H1 (cell line): ENCODE measurements around the gene SLC9A3. TPM values are rescaled to one million over a fixed set of nuclear protein-coding genes. Genes with fewer than 3 reads are reported as not detected.

Source experiments
- CTCF ChIA-PET: fragments of 300-600 bp; sonication (Branson Sonifier 250); formaldehyde crosslinking; loops from one replicate; lab custom pipeline; 2021; ENCODE audit not compliant: partially characterized antibody; lab: Charles Lee
- POLR2A ChIA-PET: fragments of 300-600 bp; sonication (Branson Sonifier 250); formaldehyde crosslinking; loops from one replicate; lab custom pipeline; 2021; ENCODE audit warnings: inconsistent platforms; ENCODE audit not compliant: partially characterized antibody; lab: Charles Lee
- DNase-seq, 2 experiments: peaks; one replicate each; pipeline versions ENCODE4 v3.0.0 to v3.0.0-alpha.2; 2010 to 2022; ENCODE audit warnings: low spot score in 2 of 2, low read depth in 1 of 2, mixed read lengths in 1 of 2
- FAIRE-seq: peaks from 2 replicates; lab custom pipeline; 2011; peaks lifted over from hg19 to GRCh38; lab: Jason Lieb, UNC
- H2AFZ ChIP-seq: 2 replicates; pipeline ENCODE4 v1.8.1; 2012; ENCODE audit warnings: low read length, inconsistent platforms
- H2AK5ac ChIP-seq: 2 replicates; pipeline ENCODE4 v1.6.1; 2013; ENCODE audit warnings: low read depth, low read length
- H2BK120ac ChIP-seq: replicated peaks from 2 replicates; pipeline ENCODE3; 2013; ENCODE audit warnings: low read depth, low read length, inconsistent platforms
- H2BK12ac ChIP-seq: 2 replicates; pipeline ENCODE4 v1.6.1; 2013; ENCODE audit warnings: low read depth, low read length
- H2BK15ac ChIP-seq: 2 replicates; pipeline ENCODE4 v1.6.1; 2013; ENCODE audit warnings: low read length
- H2BK20ac ChIP-seq: 2 replicates; pipeline ENCODE4 v1.6.1; 2013; ENCODE audit warnings: low read length
- H2BK5ac ChIP-seq: 2 replicates; pipeline ENCODE4 v1.6.1; 2013; ENCODE audit warnings: low read depth, low read length
- H3K14ac ChIP-seq: 2 replicates; pipeline ENCODE4 v1.6.1; 2013; ENCODE audit warnings: inconsistent platforms; ENCODE audit not compliant: insufficient read length
- H3K18ac ChIP-seq: 2 replicates; pipeline ENCODE4 v1.6.1; 2013; ENCODE audit warnings: low read length; ENCODE audit errors: extremely low read depth
- H3K23ac ChIP-seq: 2 replicates; pipeline ENCODE4 v1.6.1; 2013; ENCODE audit warnings: inconsistent platforms; ENCODE audit not compliant: insufficient read length
- H3K23me2 ChIP-seq: 2 replicates; pipeline ENCODE4 v1.6.1; 2013; ENCODE audit warnings: low read depth, low read length
- H3K27ac ChIP-seq: 2 replicates; pipeline ENCODE4 v1.6.1; 2011; ENCODE audit warnings: low read depth, low read length, inconsistent platforms
- H3K27me3 ChIP-seq, 4 experiments: replicated peaks in 1 of 4; 1 replicate in 1 of 4; 2 replicates in 3 of 4; pipeline versions ENCODE4 v1.6.1 to v1.8.1; 2011 to 2013; ENCODE audit warnings: low read length in 3 of 4, mild to moderate bottlenecking in 3 of 4, inconsistent platforms in 2 of 4, mixed read lengths in 2 of 4, moderate library complexity in 1 of 4; ENCODE audit not compliant: control insufficient read depth in 3 of 4, insufficient read depth in 3 of 4; ENCODE audit errors: extremely low read depth in 1 of 4
- H3K36me3 ChIP-seq, 4 experiments: 2 replicates each; pipeline versions ENCODE4 v1.6.1 to v1.8.1; 2011 to 2013; ENCODE audit warnings: mild to moderate bottlenecking in 4 of 4, low read length in 3 of 4, moderate library complexity in 2 of 4, control low read depth in 1 of 4, inconsistent platforms in 1 of 4; ENCODE audit not compliant: insufficient read depth in 4 of 4, control insufficient read depth in 2 of 4
- H3K4ac ChIP-seq: replicated peaks from 2 replicates; pipeline ENCODE3; 2013; ENCODE audit warnings: low read length, low read depth, mixed read lengths, inconsistent platforms; ENCODE audit not compliant: insufficient read length
- H3K4me1 ChIP-seq, 4 experiments: replicated peaks in 1 of 4; 1 replicate in 1 of 4; 2 replicates in 3 of 4; pipeline versions ENCODE4 v1.6.1 to v1.8.1; 2011 to 2013; ENCODE audit warnings: low read length in 3 of 4, inconsistent platforms in 2 of 4, mixed read lengths in 1 of 4; ENCODE audit not compliant: insufficient read depth in 4 of 4, control insufficient read depth in 3 of 4
- H3K4me2 ChIP-seq, 2 experiments: 2 replicates each; pipeline versions ENCODE4 v1.6.1 to v1.8.1; 2011 to 2013; ENCODE audit warnings: low read depth in 2 of 2, low read length in 2 of 2, control low read depth in 1 of 2, inconsistent platforms in 1 of 2, mild to moderate bottlenecking in 1 of 2; ENCODE audit not compliant: insufficient read depth in 1 of 2
- H3K4me3 ChIP-seq, 4 experiments: fragments of 200-600, 300-600 bp in 1 of 4; sonication (generic), shearing (Covaris generic), sonication (Bioruptor Twin) in 1 of 4; 2 replicates each; pipeline versions ENCODE4 v1.5.1 to v1.8.1; 2011 to 2016; ENCODE audit warnings: low read length in 4 of 4, low read depth in 3 of 4, control low read depth in 2 of 4, inconsistent platforms in 2 of 4, mild to moderate bottlenecking in 2 of 4, mixed read lengths in 1 of 4, moderate library complexity in 1 of 4; ENCODE audit not compliant: insufficient read depth in 2 of 4; ENCODE audit errors: extremely low read depth in 1 of 4
- H3K56ac ChIP-seq: replicated peaks from 2 replicates; pipeline ENCODE3; 2013; ENCODE audit warnings: low read depth, mild to moderate bottlenecking, mixed read lengths, low read length, inconsistent platforms; ENCODE audit not compliant: insufficient read length
- H3K79me1 ChIP-seq: 2 replicates; pipeline ENCODE4 v1.6.1; 2013; ENCODE audit warnings: low read depth, low read length, control low read depth
- H3K79me2 ChIP-seq, 2 experiments: 2 replicates each; pipeline versions ENCODE4 v1.6.1 to v1.8.1; 2012 to 2013; ENCODE audit warnings: low read length in 2 of 2, mild to moderate bottlenecking in 2 of 2, inconsistent platforms in 1 of 2; ENCODE audit not compliant: insufficient read depth in 2 of 2, control insufficient read depth in 1 of 2
- H3K9ac ChIP-seq, 4 experiments: replicated peaks in 1 of 4; 1 replicate in 1 of 4; 2 replicates in 3 of 4; pipeline versions ENCODE4 v1.6.1 to v1.8.1; 2011 to 2013; ENCODE audit warnings: low read depth in 3 of 4, low read length in 3 of 4, control low read depth in 2 of 4, mild to moderate bottlenecking in 2 of 4, moderate library complexity in 2 of 4, inconsistent platforms in 1 of 4; ENCODE audit errors: extremely low read depth in 1 of 4
- H3K9me3 ChIP-seq, 2 experiments: 2 replicates each; pipeline versions ENCODE4 v1.6.1 to v1.8.1; 2012 to 2013; ENCODE audit warnings: mild to moderate bottlenecking in 2 of 2, moderate library complexity in 2 of 2, control low read depth in 1 of 2, inconsistent platforms in 1 of 2, low read depth in 1 of 2, low read length in 1 of 2, mixed read lengths in 1 of 2; ENCODE audit not compliant: insufficient read depth in 2 of 2
- H4K20me1 ChIP-seq, 2 experiments: replicated peaks in 1 of 2; 2 replicates each; pipeline versions ENCODE3 to v1.8.1; 2011 to 2013; ENCODE audit warnings: inconsistent platforms in 2 of 2, low read length in 2 of 2, mild to moderate bottlenecking in 1 of 2; ENCODE audit not compliant: insufficient read depth in 2 of 2, control insufficient read depth in 1 of 2
- H4K5ac ChIP-seq: 2 replicates; pipeline ENCODE4 v1.6.1; 2013; ENCODE audit warnings: low read length, low read depth, mixed read lengths, inconsistent platforms; ENCODE audit not compliant: insufficient read length
- H4K8ac ChIP-seq: 2 replicates; pipeline ENCODE4 v1.8.0; 2013; ENCODE audit warnings: mild to moderate bottlenecking, moderate library complexity, low read length, inconsistent platforms; ENCODE audit not compliant: insufficient read depth; ENCODE audit errors: extremely low read depth
- H4K91ac ChIP-seq: replicated peaks from 2 replicates; pipeline ENCODE3; 2013; ENCODE audit warnings: low read length, mixed read lengths, inconsistent platforms; ENCODE audit not compliant: insufficient read length
- GABPA ChIP-seq: IDR thresholded peaks from 2 replicates; pipeline ENCODE4 v1.6.1; 2011; ENCODE audit warnings: mild to moderate bottlenecking, low read length, moderate library complexity, borderline replicate concordance; ENCODE audit not compliant: insufficient read depth
- HDAC2 ChIP-seq, 2 experiments: fragments of 300-600 bp in 1 of 2; sonication (generic) in 1 of 2; IDR thresholded peaks; 2 replicates each; pipeline ENCODE4 v1.6.1; 2011 to 2012; ENCODE audit warnings: low read depth in 2 of 2, low read length in 2 of 2, mild to moderate bottlenecking in 2 of 2, moderate library complexity in 2 of 2, borderline replicate concordance in 1 of 2, inconsistent platforms in 1 of 2
- MAX ChIP-seq: IDR thresholded peaks from 2 replicates; pipeline ENCODE4 v1.6.1; 2012; ENCODE audit warnings: inconsistent platforms
- POLR2A ChIP-seq, 2 experiments: IDR thresholded peaks; 1 replicate in 1 of 2; 2 replicates in 1 of 2; pipeline ENCODE4 v1.6.1; 2011; ENCODE audit warnings: low read depth in 2 of 2, low read length in 2 of 2, mild to moderate bottlenecking in 2 of 2; ENCODE audit errors: control extremely low read depth in 1 of 2
- POLR2AphosphoS5 ChIP-seq: IDR thresholded peaks from 2 replicates; pipeline ENCODE4 v1.6.1; 2011; ENCODE audit warnings: low read depth, low read length
- RAD21 ChIP-seq, 2 experiments: IDR thresholded peaks in 1 of 2; conservative IDR thresholded peaks in 1 of 2; 2 replicates each; pipeline ENCODE4 v1.6.1; 2011; ENCODE audit warnings: low read depth in 2 of 2, low read length in 2 of 2, improper control_type of control experiment in 1 of 2, inconsistent platforms in 1 of 2, mild to moderate bottlenecking in 1 of 2, moderate library complexity in 1 of 2
- SUZ12 ChIP-seq: fragments of 200-600 bp; sonication (generic); IDR thresholded peaks from 2 replicates; pipeline ENCODE4 v1.6.1; 2012; ENCODE audit warnings: mild to moderate bottlenecking, inconsistent platforms, low read length, moderate library complexity, mixed read lengths
- TCF12 ChIP-seq: IDR thresholded peaks from 2 replicates; pipeline ENCODE4 v1.6.1; 2011; ENCODE audit warnings: low read depth, mild to moderate bottlenecking, low read length
- USF2 ChIP-seq: IDR thresholded peaks from 2 replicates; pipeline ENCODE4 v1.6.1; 2011; ENCODE audit warnings: low read length, improper control_type of control experiment
- WGBS, 2 experiments: shearing (Covaris generic) in 1 of 2; methylation state at CpG; one replicate each; pipeline versions ENCODE4 v1.1.6 to v1.1.7; 2013 to 2015; ENCODE audit warnings: low lambda C conversion rate in 2 of 2, mixed read lengths in 2 of 2, inconsistent platforms in 1 of 2, low coverage in 1 of 2, missing lambda C conversion rate in 1 of 2; ENCODE audit not compliant: insufficient replicate concordance in 2 of 2, insufficient coverage in 1 of 2, insufficient read length in 1 of 2; ENCODE audit errors: extremely low coverage in 1 of 2, missing lambda C conversion rate in 1 of 2; 5-methylcytosine and 5-hydroxymethylcytosine counted together
- polyA plus RNA-seq, 7 experiments: library from polyadenylated mRNA; depleted of rRNA in 3 of 7; stranded (reverse) in 5 of 7; unstranded in 2 of 7; fragments of >200 nt in 5 of 7; fragments of 200-250 nt in 2 of 7; gene quantifications; 1 replicate in 5 of 7; 2 replicates in 1 of 7; 4 replicates in 1 of 7; pipeline versions ENCODE4 v1.2.1 to v1.2.3, GENCODE V29; 2011 to 2013; ENCODE audit warnings: missing spikeins in 2 of 7, mixed read lengths in 2 of 7
- total RNA-seq: library from RNA; stranded (reverse); fragmentation: NEBNext Ultra II Directional; extraction: Animal tissue kit (Norgen Biotek cat#: 25700); gene quantifications from 2 replicates; pipeline ENCODE4 v1.2.1, GENCODE V29; 2021

SLC9A3 gene
- total and polyA plus RNA-seq, 2 of the 8 experiments (the other 6 are each of a cell fraction or from before 2014, with no cell fraction given): 0.95 to 1.0 TPM

GRCh38 chr5:523441-524222 is 617 bp downstream of the SLC9A3 start:
- Histone ChIP-seq H2AFZ (no peak overlapping the region), H2AK5ac (no peak overlapping the region), H2BK5ac (no peak overlapping the region), H3K9ac (no peak overlapping the region), H3K23ac (no peak overlapping the region), H3K4me3 (peak overlapping the region; percentile 14 to 60 (median 38)), H4K5ac (no peak overlapping the region), H3K9me3 (no peaks in the 10 kb centered on the region), H3K79me1 (no peaks in the 10 kb centered on the region), H2BK120ac (no peak overlapping the region), H3K27me3 (peaks cover 49 to 72% (median 68%) of the 10 kb centered on the region in 4 experiments), H3K79me2 (no peaks in the 10 kb centered on the region), H4K20me1 (peaks cover 0 to 6% of the 10 kb centered on the region in 2 experiments), H3K4me1 (peaks cover 0 to 23% (median 10%) of the 10 kb centered on the region in 4 experiments; a peak in 6 of 7 replicates), H3K14ac (no peak overlapping the region), H2BK15ac (no peak overlapping the region), H3K56ac (no peak overlapping the region), H3K18ac (no peak overlapping the region; the same call in 1 of the 2 replicates), H4K91ac (no peak overlapping the region), H3K4ac (no peak overlapping the region), H4K8ac (peak overlapping the region; percentile 66), H2BK12ac (no peak overlapping the region), H3K36me3 (peaks cover 0 to 3% (median 0%) of the 10 kb centered on the region in 4 experiments; a peak in 1 of 8 replicates), H3K4me2 (peak overlapping the region; percentile 82 to 83), H3K27ac (no peak overlapping the region), H2BK20ac (no peak overlapping the region), H3K23me2 (peaks cover 1% of the 10 kb centered on the region; the same call in 1 of the 2 replicates)
- CTCF ChIA-PET: interaction anchor here (0.6 to 2.9 kb wide), 3 partner anchors 11 to 79 kb away, joined by 3 to 11 read pairs (median 3); no protein-coding TSS in a partner anchor
- POLR2A ChIA-PET: interaction anchor here (1.1 kb wide), 1 partner anchor 25 kb away, joined by 3 read pairs; no protein-coding TSS in a partner anchor
- FAIRE-seq (no peak), DNase-seq (peak in 1 of 2 experiments; percentile 72)
- WGBS, 2 experiments: 4% methylated on average over 54 of the region's 69 CpGs; no CpG with 5 or more reads in 1 of the 2 experiments
- TF ChIP-seq POLR2AphosphoS5 (no peak), TCF12 (no peak), POLR2A (IDR thresholded peaks at IDR 0.05; ENCODE audit: control extremely low read depth in 1 of 2, low read depth in 2 of 2, low read length in 2 of 2) (no peak), MAX (peak; percentile 79), SUZ12 (peak; percentile 86), USF2 (no peak), HDAC2 (IDR thresholded peaks at IDR 0.05; ENCODE audit: borderline replicate concordance in 1 of 2, low read depth in 2 of 2, low read length in 2 of 2) (no peak), RAD21 (IDR thresholded peaks at IDR 0.05 in 1 of 2, conservative IDR thresholded peaks at IDR 0.05 in 1 of 2; ENCODE audit: low read depth in 2 of 2, low read length in 2 of 2) (no peak), GABPA (peak; percentile 20; the same call in 1 of the 2 replicates)
